ENCODE results near the gene CYP11A1.

DNA sequence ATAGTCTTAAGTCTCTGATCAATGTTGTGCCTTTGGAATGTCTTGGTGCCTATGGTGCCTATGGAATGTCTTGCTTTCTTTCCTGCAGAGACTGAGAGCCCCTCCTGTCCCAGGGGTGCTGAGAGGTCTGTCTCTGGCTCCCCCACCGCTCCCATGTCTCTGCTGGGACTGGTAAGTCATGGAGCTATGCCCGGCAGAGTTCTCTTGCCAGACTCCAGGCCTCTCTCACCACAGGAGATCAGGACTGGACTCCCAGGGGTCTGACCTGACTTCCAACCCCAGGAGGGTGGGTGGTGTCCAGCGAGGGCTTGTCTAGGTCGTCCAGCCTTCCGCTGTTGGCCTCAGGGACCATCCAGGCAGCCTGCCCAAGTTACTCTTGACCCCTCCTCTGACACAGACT is 14.0 kb upstream of the CYP11A1 start:
- TF ChIP-seq, protein P1, sequence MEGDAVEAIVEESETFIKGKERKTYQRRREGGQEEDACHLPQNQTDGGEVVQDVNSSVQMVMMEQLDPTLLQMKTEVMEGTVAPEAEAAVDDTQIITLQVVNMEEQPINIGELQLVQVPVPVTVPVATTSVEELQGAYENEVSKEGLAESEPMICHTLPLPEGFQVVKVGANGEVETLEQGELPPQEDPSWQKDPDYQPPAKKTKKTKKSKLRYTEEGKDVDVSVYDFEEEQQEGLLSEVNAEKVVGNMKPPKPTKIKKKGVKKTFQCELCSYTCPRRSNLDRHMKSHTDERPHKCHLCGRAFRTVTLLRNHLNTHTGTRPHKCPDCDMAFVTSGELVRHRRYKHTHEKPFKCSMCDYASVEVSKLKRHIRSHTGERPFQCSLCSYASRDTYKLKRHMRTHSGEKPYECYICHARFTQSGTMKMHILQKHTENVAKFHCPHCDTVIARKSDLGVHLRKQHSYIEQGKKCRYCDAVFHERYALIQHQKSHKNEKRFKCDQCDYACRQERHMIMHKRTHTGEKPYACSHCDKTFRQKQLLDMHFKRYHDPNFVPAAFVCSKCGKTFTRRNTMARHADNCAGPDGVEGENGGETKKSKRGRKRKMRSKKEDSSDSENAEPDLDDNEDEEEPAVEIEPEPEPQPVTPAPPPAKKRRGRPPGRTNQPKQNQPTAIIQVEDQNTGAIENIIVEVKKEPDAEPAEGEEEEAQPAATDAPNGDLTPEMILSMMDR (IDR thresholded peaks at IDR 0.05): no peak
- no peak for TF ChIP-seq POLR2A (IDR thresholded peaks at IDR 0.05)

All from esophagus squamous epithelium (tissue), 4 donors.